LNCAP (cell line): Measurements from ENCODE around the gene C10orf105.

Source experiments
- TF ChIP-seq, protein P1 (sequence below): fragments of 450-650 bp; IDR thresholded peaks from 2 replicates; pipeline ENCODE4 v1.5.1; 2017; ENCODE audit warnings: mild to moderate bottlenecking

Gene C10orf105

DNA sequence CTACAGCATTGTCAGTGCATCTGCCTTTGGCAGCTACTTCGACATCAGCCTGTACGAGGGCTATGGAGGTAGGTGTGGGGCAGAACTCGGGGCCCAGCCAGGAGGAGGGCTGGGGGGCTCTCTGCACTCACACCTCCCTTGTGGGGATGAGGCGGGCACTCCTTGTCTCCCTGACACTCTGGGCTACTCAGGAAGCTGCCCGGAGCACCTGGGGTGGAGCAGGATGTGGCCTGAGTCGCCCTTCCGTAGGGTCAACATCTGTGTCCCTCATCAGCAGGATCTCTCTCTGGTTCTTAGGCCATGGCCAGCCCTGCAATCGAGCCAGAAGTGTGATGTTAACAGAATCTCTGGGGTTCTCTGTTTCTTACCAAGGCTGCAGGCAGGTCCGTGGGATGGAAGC is 40.2 kb downstream of the C10orf105 start:
- TF ChIP-seq, protein P1, sequence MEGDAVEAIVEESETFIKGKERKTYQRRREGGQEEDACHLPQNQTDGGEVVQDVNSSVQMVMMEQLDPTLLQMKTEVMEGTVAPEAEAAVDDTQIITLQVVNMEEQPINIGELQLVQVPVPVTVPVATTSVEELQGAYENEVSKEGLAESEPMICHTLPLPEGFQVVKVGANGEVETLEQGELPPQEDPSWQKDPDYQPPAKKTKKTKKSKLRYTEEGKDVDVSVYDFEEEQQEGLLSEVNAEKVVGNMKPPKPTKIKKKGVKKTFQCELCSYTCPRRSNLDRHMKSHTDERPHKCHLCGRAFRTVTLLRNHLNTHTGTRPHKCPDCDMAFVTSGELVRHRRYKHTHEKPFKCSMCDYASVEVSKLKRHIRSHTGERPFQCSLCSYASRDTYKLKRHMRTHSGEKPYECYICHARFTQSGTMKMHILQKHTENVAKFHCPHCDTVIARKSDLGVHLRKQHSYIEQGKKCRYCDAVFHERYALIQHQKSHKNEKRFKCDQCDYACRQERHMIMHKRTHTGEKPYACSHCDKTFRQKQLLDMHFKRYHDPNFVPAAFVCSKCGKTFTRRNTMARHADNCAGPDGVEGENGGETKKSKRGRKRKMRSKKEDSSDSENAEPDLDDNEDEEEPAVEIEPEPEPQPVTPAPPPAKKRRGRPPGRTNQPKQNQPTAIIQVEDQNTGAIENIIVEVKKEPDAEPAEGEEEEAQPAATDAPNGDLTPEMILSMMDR = no peak

DNA sequence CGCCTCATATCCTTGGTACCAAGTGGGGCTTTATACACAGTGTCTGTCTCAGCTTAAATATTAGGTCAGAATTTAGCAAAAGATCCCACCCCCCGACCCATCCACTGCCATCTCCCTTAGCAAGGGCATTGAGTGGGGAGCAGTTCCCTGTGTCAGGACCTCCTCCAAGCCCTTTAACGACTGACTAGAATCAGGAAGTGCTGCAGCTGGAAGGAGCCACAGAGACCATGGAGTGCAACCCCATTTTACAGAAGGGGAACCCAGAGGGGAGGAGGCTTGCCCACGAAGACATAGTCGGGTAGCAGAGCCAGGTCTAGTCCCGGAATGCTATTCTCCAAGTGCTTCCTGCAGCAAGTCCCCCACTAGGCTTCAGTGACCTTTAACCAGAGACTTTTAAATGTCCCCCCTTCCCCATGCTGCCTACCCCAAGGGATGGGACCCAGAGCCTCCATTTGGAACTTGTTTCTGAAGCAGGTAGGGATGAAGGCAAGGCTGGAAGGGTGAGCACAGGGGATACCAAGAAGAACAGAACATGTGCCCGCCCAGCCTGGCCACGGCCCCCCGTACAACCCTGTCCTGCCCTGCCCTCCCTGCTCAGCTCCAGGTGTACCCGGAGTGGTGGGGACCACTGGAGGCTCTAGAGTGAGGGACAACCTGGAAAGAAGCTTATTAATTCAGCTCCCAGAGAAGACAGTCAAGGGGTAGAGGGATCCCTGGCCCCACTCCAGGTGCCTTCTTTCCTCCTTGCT is 41.3 kb downstream of the C10orf105 start:
- TF ChIP-seq, protein P1 = no peak

DNA sequence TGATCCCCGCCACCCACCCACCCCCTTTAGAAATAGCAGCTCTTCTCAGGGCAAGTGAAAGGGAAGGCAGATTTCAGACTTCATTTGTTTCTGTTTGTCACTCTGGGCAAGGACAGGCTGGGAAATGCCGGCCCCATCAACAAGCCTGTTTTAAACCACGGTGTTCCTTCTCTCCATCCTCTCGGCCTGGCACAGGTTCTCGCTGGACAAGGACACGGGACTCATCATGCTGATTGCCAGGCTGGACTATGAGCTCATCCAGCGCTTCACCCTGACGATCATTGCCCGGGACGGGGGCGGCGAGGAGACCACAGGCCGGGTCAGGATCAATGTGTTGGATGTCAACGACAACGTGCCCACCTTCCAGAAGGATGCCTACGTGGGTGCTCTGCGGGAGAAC is 42.3 kb downstream of the C10orf105 start:
- TF ChIP-seq, protein P1 = no peak

DNA sequence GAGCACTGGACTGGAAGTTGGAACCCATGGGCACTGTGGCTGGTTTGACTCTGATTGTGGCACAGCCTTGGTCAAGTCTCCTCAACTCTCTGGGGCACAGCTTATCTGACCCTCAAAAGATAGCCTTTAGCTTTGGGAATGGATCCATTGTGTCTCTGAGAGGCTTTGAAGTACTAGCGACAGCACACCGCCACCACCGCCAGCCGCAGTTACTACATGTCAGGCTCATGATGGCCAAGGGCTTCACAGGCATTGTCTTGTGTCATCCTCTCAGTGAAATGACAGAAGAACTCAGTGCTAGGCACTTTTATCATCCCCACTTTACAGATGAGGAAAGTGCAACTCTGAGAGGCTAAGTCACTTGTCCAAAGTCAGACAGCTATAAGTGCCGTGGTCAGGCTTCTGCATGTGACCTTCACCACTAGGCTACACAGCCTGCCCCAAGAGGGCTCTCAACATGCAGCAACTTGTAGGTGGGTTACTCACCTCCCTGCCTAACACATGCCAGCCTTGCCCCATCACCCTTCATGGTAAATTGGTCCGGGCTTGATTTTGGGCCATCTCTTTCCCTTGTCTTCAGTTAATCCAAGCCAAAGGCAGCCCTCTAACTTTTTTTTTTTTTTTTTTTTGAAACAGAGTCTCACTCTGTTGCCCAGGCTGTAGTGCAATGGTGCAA is 44.1 kb downstream of the C10orf105 start:
- TF ChIP-seq, protein P1 = no peak

DNA sequence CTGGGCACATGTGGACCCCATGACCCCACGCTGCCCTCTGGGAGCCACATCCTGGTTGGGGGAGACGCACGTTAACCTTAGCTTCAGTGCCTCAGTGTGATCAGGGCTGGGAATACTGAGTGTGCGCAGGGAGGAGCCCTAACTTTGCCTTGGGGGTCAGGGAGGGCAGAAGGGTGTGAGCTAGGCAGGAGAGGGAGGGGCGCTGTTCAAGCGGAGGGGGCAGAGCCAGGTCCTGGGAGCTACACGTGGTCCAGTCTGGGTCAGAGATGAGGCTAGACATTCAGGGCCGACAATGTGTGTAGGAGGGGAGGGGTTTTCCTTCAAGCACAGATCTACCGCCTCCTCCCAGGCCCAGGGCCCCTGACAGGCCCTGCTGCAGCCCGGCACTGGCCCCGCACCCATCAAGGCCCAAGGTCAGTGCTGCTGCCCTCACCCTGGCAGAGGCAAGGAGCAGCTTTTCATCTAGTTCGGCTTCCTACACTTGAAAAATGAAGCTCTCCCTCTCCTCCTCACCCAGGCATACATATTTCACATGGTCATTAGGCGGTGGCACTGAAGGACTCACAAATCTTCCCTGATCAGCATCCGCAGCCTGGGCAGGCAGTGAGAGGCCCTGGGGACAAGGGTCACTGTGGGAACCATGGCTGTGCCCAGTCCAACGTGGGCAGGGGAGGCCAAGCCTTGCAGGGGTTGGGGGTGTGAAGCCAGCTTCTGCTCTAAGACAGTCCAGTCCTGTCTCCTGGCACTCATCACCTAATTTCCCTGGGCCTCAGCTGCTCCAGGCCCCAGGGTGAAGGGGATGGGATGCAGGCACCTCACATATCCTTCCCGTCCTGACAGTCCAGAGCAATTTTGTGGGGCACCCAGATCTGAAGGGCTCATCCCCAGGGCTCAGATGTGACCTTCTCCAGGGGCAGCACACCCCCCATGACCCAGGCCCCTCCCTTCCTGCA is 47.3 kb downstream of the C10orf105 start:
- TF ChIP-seq, protein P1 = no peak

DNA sequence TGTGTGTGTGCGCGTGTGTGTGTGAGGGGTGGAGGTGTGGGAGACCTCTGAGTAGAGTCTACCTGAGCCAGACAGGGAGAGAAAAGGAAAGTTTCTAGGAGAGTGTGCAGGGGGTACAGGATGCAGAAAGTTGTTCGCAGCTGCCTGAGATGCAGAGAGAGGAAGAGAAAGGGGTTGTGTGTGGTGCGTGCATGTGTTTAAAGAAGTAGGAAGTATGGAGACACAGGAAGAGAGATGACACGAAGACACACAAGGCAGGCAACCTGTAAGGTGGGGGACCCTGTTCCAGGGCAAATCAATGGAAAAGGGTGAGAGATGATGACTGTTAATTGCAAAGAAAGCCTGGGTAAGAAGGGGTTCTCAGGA is 52.2 kb downstream of the C10orf105 start:
- TF ChIP-seq, protein P1 = no peak

DNA sequence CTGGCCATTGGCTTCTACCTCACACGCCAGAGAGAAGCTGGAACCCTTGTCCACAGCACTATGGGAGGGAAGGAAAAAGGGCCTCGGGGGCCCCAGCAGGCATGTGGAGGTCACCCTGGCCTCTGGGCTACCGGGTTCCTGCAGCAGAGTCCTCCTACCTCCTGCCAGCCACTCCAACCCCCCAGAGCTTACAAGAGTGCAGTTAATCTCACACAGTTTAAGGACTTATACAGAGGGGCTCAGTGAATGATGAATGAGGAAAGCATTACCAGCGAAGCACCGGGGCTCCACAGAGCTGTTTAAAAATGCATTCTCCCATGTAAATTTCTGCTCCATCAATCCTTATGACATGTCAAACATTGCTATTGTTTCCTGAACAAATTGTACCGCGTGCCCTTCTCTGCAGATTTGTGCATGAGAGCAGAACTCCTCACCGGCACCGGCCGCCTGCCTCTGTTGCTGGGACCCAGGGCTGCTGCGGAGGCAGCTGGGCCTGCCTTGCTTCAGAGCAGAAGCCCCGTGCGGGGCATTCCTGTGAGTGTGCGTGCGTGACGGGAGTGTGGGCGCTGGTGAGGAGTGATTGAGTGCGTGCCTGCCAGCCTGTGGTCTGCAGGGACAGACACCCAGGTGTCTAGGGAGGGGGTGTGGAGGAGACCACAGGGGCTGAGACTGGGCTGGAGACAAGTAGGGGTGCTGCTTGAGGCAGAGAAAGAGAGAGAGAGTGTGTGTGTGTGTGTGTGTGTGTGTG is 52.8 kb downstream of the C10orf105 start:
- TF ChIP-seq, protein P1 = no peak
